NCI-H526 (cell line): Measurements from ENCODE around the gene RAD51B.
"Not testable (repeated sequence)": the region's sequence is repeated elsewhere in the genome, so short reads cannot be mapped to it uniquely, and the experiment has no call there.

Source experiments
- DNase-seq, 2 experiments: peaks; one replicate each; lab custom pipeline; 2025; lab: John Stamatoyannopoulos, UW

The RAD51B gene

DNA sequence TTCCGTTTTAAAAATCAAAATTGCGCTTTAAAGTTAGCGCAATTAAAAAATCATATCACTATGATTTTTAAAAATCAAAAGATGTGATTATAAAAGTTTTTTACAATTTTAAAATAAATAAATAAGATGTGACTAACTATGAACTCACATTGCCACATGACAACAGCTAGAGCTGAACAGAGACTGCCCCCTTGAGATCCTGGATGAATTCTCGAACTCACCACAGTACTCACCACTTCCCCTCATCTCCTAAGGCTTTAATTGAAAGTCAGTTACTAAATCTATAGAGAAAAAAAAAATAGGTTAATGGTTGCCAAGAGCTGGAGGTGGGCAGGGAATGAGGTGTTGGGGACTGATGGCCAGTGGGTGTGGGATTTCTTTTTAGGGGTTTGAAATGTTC is 589.1 kb downstream of the RAD51B start:
- DNase-seq = no peak

DNA sequence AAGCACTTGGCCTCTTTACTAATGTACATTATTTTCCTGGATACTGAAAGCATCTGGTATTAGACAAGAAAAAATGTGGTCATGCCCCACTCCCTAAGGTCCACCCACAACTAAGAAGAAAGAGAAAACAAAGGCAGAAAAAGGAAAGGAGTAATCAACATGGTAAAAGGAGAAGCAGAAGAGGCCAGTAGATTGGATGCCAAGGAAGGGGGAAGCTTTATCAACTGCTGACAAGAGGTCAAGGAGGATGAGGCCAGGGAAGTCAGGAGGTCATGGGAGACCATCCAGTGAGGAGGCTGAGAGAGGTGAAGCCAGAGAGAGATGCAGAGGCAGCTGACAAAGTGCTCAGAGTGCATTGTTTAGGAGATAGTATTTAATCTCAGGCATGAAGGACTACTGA is 589.8 kb downstream of the RAD51B start:
- no peak for DNase-seq

DNA sequence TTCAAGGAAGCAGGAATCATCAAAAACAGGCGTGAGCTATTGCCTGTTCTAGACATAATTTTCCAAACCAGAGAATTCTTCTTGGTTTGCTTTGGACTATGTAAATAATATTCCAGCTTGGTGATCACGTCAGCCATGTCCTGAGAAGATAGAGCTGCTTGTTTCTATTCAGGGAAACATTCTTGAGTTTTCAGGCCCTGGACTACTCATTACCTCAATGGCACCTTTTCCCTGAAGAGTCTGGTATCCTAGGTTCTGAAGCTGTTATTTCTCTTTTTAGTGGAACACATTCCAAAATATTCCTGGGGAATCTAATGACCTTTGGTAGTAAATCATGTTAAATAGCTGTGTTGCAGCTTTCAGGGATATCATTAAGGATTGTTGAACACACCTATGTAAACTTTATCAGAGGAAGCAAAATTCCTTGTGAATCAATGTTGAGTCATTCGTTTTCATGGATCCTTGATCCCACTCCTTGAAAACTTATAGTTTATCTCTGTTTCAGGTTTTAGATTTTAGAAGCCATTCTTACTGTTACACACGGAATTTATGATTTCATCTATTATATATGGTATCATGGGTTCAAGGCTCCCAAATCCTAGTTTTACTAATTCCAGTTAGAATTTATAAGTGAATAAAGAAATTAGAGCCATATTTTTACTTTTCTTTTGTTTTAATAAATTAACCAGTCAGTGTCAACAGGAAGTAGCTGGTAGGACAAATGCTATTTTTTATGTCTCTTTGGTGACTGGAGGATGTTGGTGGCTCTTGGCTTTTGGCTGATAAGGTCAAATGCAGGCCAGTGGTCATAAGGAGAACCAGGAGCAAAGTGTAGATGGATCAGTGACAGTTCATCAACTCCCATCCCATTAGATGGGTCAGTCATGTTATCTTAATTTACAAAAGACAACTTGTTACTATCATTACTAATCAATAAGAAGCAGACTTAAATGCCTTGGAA is 593.2 kb downstream of the RAD51B start:
- no peak for DNase-seq

DNA sequence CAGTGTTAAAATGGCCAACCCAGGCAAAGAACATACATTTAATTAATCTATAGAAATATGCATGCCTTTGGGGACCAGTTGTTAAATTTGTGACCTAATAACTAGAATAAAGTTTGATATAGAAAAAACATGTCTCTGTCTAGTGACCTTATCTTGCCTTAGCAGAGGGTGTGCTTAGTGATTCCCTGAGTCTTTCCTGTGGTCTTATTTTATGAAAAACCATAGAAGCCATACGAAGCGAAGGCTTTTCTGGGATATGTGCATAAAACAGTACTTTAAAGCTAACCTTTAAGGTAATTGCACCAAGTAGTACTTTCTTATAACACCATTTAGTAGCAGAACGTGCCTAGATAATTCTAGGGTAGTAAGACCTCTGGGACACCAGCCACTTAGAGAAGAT is 593.9 kb downstream of the RAD51B start:
- DNase-seq = no peak

DNA sequence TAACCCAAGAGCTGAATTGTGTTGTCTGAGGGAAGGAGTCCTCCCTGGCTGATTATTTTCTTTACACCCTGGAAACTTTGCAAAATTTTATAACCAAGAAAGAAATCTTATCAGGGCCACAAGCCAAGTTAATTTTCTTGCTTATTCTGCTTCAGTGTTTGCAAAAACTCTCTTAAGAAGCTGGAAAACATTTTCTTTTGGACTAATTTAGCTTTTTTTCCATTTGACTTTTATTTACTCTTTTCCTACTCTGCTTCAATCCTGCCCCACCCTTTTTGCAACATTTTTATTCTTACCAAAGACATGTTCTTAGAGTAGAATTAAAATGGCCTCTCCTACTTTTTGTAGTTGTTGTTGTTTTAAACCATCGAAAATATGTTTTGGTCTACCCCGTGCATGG is 594.5 kb downstream of the RAD51B start:
- no peak for DNase-seq

DNA sequence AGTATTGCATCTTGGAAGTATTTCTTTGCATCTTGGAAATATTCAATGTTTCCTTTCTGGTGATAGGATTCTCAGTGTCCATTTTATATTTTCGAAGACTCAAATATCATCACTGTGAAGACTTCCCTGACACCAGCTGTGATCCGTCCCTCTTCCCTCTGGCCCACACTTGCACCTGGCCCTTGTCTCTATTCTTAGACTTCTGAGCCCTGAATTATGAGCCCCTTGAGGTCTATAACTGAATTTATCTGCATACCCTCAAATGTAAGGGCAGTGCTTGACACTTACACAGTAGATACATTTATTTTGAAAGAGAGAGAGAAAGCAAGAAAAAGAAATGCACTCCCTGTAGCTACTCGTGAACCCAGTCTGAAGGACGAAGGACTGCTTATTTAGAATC is 596.6 kb downstream of the RAD51B start:
- DNase-seq = no peak

DNA sequence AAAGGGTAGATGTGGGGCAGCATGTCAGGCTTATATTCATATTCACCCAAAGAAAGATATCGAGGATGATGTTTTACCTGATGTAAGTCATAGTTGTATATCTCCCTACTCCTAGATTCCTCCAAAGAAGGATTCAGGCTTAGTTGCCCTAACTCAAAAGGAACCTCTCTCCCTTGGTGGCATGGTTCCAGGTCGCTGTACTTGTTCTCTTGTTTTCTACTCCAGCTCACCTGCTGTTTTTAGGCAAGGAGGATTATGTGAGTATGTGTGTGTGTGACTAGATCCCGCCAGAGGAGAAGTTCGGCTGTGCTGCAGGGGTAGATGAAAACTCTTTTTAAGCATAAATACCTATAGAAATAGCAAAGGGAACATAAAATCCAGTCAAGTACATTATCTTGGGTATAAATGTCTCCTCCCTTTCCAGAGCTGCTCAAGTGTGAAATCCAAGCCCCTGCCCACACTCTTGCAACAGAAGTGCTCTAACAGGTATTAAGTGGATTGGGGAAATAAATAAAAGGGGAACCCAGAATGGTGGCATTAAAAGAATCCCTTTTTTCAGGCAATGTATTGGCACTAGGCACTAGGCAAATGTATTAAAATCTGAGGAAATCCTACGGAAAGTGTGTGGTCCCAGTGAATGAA is 597.6 kb downstream of the RAD51B start:
- no peak for DNase-seq

DNA sequence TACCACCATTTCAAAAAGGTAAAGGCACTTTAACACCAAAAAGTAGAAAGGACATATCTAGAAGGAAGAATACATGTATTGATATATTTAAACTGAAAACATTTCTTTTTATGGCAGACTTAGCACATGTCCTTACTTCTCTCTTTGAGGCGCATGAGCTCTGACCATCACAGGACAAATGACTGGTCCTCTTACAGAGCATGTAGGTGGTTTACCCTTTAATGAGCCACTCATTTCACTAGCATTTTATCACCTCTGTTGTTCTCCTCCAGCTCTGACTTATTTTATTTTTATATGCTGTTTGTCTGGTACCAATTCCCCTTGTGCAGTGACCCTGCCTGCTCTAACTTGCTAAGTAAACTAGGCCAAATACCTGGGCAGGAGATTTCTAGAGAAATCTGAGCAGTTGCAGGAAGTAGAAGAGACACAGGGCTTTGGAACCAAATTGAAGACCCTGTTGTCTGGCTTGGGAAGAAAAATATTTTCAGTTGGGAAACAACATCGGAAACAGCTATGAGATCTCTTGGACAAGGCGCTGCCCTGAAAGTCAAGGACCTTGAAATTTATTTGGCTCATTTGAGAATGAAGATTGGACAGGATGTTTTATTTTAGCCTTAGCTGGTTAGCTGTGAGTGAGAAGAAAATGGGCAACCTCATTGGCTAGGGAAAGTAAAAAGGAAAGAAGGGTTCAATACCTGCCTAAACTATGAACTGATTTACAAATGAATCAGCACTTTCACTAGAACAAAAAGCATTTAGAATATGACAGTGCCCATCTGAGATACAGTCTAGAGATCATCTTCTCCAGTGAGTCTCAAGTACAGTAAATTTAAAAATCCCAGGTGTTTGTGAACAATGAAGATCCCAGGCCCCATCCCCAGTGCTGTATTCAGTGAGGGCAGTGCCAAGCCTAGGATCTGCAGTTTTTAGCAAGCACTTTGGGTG is 598.9 kb downstream of the RAD51B start:
- no peak for DNase-seq

DNA sequence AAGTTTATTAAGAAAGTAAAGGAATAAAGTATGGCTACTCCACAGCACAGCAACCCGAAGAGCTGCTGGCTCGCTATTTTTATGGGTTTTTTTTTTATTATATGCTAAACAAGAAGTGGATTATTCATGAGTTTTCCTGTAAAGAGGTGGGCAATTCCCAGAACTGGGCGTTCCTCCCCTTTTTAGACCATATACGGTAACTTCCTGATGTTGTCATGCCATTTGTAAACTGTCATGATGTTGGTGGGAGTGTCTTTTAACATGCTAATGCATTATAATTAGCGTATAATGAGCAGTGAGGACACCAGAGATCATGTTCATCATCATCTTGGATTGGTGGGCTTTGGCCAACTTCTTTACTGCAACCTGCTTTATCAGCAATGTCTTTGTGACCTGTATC is 600.8 kb downstream of the RAD51B start:
- DNase-seq = no peak

DNA sequence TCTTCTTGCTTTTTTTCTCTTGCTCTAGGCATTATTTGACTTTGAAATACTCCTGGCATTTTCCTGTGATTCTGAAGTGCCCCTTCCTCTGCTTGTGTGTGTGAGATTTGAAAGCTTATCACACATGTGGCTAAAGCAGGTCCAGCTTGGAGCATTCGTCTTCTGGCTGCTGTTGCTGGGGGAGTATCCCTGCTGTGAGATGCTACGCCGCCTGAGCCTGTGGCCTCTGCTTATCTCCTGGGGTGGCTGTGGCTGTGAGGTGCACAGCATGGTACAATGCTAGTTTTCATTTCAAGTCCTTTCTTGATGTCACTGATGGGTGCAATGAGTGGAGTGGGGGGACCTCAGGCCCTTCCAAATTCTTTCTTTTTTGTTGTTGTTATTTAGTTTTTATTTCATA is 601.5 kb downstream of the RAD51B start:
- DNase-seq = no peak

DNA sequence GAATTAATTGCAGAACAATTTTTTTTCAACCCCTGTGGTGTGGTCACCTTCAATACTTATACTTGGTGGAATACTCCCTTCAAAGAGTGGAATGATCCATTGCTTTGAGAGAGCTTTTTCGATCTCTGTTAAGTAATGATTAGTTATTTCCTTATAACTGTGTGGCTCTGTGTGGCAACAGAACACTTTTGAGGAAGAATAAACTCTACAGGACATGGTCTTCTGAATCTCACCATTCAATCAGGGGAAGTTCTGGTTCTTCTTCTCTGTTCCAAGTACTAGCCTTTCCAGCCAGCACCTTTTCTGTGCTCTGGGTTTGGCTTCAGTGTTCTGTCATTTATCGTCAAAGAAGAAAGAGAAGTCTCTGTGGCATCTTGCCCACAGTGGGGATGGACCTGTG is 604.1 kb downstream of the RAD51B start:
- DNase-seq = no peak

DNA sequence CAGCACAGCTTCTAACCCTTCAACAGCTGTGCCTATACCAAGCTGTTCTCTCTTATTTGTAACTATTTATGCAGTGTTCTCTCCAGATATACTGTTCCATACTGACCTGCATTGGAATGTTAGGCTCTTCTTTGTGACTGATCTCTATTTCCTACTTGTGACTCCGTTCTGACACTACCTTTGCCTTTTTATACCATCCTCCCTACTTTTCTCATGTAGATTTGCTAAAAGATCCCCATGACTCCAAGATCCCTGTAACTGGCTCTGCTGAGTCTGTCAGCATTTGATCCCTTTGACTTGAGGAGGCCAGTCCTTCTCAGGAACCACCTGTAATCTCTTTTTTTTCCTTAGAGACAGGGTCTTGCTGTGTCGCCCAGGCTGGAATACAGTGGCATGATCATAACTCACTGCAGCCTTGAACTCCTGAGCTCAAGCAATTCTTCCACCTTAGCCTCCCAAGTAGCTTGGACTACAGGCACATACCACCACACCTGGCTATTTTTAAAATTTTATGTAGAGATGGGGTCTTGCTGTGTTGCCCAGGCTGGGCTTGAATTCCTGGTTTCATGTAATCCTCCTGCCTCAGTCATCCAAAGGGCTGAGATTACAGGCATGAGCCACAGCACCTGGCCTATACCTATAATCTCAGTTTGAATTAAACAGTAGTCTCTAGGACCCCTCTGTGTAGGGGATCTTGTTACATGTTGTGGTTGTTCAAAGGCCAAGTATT is 605.0 kb downstream of the RAD51B start:
- no peak for DNase-seq

DNA sequence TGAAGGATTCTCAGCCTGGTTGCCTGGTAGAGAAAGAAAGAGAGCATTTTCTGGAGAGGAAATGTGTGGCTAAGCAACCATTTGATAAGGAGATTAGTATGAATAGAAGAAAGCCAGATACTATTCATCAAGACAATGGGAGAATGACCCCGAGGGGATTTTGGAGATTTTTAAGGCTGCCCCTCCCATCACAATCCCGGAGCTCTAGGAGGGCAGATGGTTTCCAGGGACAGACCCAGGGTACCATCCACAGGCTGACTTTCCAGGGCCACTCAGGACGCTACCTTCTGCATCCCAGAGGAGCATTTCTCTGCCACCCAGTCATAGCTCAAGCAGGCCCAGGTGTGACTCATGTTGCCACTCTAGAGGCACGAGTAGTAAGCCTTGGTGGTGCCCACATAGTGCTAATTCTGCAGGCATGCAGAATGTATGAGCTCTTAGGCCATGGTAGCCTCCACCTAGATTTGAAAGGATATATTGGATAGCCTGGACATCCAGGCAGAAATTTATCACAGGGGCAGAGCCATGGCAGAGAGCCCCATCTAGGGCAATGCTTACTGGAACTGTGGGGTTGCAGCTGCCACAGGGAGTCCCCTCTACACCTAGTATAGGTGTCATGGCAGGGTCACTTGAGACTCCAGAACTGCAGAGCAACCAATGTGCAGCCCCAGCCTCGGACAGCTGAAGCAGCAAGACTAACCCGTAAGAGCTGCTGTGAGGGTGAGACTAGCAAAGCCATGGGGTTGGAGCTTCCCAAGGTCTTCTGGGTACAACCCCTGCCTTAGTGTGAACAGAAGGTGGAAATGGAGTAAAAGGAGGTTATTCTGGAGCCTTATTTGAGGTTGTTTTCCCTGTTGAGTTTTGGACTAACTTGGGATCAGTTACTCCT is 607.3 kb downstream of the RAD51B start:
- DNase-seq = no peak

DNA sequence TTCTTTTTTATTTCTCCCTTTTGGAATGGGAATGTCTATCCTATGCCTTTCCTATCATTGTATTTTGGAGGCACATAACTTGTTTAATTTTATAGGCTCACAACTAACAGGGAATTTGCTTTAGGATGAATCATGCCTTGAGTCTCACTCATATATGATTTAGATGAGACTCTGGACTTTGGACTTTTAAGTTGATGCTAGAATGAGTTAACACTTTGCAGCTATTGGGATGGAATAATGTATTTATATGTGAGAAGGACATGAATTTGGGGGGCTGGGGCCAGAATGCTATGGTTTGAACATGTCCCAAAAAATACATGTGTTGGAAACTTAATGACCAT is 607.9 kb downstream of the RAD51B start:
- no peak for DNase-seq

DNA sequence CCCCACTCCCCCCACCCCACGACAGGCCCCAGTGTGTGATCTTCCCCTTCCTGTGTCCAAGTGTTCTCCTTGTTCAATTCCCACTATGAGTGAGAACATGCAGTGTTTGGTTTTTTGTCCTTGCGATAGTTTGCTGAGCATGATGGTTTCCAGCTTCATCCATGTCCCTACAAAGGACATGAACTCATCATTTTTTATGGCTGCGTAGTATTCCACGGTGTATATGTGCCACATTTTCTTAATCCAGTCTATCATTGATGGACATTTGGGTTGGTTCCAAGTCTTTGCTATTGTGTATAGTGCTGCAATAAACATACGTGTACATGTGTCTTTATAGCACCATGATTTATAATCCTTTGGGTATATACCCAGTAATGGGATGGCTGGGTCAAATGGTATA is 609.3 kb downstream of the RAD51B start:
- not testable (repeated sequence) for DNase-seq

DNA sequence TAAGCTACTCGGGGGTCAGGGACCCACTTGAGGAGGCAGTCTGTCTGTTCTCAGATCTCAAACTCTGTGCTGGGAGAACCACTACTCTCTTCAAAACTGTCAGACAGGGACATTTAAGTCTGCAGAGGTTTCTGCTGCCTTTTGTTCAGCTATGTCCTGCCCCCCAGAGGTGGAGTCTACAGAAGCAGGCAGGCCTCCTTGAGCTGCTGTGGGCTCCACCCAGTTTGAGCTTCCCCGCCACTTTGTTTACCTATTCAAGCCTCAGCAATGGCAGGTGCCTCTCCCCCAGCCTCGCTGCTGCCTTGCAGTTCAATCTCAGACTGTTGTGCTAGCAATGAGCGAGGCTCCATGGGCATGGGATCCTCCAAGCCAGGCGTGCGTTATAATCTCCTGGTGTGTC is 614.6 kb downstream of the RAD51B start:
- DNase-seq = not testable (repeated sequence)

DNA sequence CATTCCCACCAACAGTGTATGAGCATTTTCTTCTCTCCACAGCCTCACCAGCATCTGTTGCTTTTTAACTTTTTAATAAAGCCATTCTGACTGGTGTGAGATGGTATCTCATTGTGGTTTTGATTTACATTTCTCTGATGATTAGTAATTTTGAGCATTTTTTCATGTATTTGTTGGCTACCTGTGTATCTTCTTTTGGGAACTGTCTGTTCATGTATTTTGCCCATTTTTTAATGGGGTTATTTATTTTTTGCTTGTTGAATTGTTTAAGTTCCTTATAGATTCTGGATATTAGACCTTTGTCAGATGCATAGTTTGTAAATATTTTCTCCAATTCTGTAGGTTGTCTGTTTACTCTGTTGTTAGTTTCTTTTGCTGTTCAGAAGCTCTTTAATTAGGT is 616.1 kb downstream of the RAD51B start:
- DNase-seq = not testable (repeated sequence)

DNA sequence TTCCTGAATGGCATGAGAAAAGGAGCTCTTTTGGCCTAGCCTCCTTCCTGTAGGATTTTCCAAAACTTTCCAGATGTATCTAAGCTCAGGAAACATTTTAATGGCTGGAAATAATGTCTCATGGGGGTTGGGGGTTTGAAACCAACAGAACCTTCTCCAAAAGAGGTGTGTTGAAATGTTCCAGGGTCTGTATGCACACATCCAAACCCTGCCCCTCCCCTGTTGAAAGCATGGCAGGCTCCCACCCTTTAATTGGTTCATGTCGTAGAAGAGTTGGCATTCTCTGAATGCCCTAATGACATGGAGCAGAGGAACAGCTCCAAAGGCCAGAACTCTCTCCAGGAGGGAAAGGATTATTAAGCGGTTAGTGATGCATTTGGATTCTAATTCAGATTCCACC is 620.1 kb downstream of the RAD51B start:
- no peak for DNase-seq

DNA sequence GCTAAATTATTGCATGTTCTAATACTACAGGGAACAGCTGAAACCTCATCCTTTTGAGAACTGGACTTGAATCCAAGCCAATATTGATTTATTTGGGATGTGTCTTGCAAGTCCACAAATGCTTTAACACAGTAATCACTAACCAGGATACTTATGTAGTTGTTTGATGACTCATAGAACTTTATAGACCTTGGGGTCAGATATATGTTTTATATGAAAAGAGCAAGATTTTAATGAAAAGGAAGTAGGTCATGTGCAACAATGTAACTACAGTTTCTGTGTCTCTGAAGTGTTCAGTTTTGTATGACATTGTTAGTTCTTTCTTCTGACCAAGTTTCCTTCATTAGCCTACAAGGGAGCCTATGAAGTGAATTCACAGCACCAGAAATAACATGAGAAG is 621.2 kb downstream of the RAD51B start:
- no peak for DNase-seq

DNA sequence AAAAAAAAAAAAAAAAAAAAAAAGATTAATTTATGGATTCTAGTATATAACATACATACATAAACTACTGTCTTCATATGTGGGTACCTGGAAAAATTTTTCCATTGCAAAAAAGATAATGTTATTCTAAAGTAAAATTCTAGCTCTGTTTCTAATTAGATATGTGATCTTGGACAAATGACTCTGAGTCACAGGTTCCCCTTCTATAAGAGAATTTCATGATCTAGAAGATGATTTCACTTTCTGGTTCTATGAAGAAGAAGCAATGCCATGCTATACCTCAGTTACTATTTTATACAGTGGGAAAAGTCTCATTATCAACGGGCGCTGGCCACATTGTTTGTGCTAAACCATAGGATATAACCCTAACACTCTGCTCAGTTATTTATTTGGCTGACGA is 622.0 kb downstream of the RAD51B start:
- no peak for DNase-seq
